NCI-H446 (cell line): ENCODE results near the gene FBXO10.
A peak's percentile ranks its signal among the peaks of the same experiment; 100 is the strongest.
"Not testable (repeated sequence)": the region's sequence is repeated elsewhere in the genome, so short reads cannot be mapped to it uniquely, and the experiment has no call there.

Experiments
- DNase-seq, 2 experiments: peaks; one replicate each; lab custom pipeline; 2025; lab: John Stamatoyannopoulos, UW

Gene FBXO10

DNA sequence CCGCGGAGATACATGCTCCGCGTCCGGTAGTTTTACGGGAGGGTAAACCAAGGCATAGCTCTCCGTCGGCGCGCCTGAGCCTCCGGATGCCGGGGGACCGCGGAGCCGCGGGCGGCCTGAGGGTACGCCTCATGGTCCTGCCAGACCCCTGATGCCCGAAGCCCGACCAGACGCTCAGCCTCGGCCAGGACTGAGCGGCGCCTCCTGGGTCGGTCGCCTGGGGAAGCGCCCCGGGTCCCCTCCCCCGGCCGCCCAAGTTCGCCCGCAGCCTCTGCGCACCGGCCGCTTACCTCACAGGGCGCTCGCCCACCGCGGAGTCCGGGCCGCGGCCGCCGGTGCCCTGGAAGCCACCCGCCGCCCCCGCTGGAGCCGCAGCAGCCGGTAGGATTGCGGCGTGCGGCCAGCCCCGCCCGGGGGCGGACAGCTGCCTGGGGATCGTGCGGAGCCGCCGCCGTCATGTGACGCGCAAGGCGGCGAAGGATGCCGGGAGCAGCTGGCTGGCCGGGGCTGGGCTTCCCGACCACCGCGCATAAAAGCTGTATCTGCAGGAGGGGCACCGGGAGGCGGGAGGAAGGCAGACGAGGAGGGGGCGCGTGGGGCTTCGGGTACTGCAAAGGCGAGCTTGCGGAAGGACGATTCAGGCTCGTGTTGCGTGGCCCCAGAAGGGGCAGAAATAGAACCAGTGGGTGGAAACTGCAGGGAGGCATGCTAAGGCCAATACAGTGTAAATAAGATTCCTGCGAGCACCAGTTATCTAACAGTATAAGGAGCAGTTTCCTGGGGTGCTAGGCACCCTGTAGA is at the start of gene FBXO10:
TSS of gene FBXO10 (minus strand) at position 460 of the 801 bp plus-strand sequence. CDS start 34,612 bp downstream, outside the sequence.
- peak in 1 of 2 experiments; percentile 66 for DNase-seq

GRCh38 chr9:37625758-37626147 is 49.6 kb upstream of the FBXO10 start:
- DNase-seq, result no peak

GRCh38 chr9:37625036-37625757 is 49.0 kb upstream of the FBXO10 start:
- DNase-seq, result no peak

GRCh38 chr9:37624073-37624472 is 47.9 kb upstream of the FBXO10 start:
- DNase-seq, result no peak

- no peak for DNase-seq
These were observed 47.1 kb upstream of the FBXO10 start for GRCh38 chr9:37623267-37623666.

- no peak for DNase-seq
These were observed 46.3 kb upstream of the FBXO10 start for GRCh38 chr9:37622462-37622861.

- no peak for DNase-seq
These were observed 45.3 kb upstream of the FBXO10 start for GRCh38 chr9:37621273-37622121.

DNA sequence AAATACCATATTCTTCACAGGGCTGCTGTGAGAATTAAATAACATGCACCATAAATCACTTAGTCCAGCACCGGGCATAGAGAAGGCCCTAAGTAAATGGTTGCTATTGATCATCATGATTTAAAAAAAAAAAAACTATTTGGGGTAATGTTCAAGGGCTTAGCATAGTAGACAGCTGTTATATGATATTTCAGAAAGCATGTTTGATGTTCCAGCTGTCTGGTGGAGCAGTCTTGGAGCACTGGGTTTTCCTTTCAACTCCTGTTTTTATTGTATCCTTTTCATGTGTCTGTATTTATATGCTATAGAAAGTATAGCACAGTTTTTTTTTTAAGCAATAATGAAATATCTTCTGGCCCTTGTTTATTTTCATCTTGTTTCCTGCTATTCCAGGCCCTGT is 44.2 kb upstream of the FBXO10 start:
- no peak for DNase-seq

DNA sequence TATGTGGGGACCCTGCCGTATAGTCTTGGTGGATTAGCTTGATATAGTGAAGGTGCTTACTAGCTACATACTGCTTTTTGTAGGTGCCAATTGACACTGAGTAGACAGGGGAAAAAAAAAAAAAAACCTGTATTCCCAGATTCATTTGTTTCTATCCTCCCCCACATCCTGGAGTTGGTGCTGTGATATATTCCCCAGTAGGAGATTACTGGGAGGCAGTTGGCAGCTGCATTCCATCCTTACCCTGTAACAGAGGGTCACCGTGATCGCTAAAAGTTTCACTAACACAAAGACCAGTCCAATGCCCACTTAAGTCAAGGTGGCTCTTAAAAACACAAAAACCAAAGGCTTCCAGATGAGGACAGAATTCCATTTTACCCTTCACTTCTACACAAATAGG is 43.6 kb upstream of the FBXO10 start:
- no peak for DNase-seq

DNA sequence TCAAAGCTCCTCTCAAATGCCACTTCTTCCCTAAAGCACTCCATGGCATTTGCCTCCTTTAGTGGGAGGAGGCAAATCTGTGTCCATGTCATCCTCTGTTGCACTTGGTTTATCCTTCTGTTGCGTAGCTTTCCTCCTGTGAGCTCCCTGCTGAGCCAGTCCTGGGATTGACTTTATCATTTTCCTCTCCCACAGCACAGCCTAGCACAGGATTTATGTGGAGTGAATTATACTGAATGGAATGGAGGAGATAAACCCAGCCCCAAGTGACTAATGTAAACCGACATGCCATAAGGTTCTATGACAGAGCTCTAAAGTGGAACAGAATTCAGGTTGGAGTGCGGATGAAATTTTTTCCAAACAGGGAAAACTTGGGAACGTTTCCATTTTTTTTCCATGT is 42.6 kb upstream of the FBXO10 start:
- DNase-seq, result no peak

- DNase-seq, result no peak
These were observed 41.7 kb upstream of the FBXO10 start for GRCh38 chr9:37617832-37618231.

GRCh38 chr9:37617161-37617560 is 41.0 kb upstream of the FBXO10 start:
- no peak for DNase-seq

DNA sequence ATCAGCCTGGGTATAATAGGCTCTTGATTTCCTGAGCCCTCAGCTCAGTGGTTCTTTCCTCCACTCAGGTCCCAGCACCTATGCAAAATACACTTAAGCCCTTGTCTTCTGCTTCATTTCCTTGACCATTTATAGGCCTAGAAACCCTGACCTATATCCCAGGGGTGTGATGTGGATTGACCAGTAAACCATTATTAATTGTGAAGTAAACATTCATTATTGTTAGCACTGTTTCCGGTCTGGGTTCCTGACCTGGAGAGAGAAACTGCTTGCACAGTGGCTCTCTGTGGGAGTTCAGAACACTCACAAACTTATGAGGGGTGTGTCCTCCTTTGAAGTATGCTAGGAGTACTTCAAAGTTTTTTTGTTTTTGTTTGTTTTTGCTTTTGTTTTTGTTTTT is 35.8 kb upstream of the FBXO10 start:
- DNase-seq, result no peak

DNA sequence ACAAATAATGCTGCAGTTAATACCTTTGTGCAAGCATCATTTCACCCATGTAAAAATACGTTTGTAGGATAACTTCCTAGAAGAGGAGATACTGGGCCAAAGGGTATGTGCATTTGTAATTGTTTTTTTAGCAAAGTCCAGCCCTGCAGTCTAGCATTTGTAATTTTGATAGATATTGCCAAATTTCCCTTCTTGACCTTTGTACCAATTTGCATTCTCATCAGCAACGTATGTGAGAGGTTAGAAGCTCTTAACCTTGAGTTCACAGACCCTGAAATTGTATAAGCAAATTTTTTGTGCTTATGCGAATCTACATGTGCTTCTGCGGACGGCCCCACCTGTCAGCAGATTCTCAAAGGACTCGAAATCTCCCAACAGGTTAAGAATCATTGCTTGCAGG is 34.8 kb upstream of the FBXO10 start:
- DNase-seq, result no peak

DNA sequence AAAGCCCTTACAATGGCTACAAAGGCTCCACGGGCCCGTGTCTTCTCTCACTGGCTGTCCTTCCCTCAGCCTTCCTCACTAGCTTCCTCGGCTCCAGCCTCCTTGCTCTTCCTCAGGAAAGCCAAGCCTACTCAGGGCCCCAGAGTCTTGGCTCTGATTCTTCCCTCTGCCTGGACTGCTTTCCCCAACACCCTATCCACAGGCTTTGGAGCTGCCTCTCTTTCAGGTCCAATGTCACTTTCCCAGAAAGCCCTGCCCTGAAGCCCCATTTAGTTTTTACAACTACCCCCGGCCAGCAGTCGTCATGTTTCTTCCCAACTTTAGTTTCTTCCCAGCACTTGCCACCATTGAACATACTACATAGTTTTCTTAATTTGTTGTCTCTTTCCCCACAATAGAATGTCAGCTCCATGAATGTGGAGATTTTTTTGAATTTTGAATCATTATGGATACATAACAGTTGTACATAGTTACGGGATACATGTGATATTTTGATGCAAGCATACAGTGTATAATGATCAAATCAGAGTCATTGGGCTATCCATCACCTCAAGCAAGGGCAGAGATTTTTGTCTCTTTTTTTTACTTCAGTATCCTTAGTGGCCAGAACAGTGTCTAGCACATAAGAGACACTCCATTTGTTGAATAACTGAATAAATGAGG is 33.7 kb upstream of the FBXO10 start:
- DNase-seq, result no peak

DNA sequence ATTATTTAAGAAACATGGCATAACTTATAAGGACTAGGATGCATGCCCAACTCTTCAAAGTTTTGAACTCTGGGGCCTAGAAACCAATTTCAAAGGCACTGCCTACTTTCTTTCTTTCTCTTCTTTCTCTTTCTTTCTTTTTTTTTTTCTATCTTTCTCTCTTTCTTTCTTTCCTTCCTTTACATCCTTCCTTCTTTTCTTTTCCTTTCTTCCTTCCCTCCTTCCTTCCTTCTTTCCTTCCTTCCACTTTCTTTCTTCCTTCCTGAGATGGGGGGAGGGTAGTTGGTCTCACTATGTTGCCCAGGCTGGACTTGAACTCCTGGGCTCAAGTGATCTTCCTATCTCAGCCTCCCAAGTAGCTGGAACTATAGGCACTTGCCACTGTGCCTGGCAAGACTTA is 32.1 kb upstream of the FBXO10 start:
- no peak for DNase-seq

- DNase-seq, result no peak
These were observed 28.1 kb upstream of the FBXO10 start for GRCh38 chr9:37604296-37604695.

GRCh38 chr9:37602817-37603216 is 26.6 kb upstream of the FBXO10 start:
- no peak for DNase-seq

DNA sequence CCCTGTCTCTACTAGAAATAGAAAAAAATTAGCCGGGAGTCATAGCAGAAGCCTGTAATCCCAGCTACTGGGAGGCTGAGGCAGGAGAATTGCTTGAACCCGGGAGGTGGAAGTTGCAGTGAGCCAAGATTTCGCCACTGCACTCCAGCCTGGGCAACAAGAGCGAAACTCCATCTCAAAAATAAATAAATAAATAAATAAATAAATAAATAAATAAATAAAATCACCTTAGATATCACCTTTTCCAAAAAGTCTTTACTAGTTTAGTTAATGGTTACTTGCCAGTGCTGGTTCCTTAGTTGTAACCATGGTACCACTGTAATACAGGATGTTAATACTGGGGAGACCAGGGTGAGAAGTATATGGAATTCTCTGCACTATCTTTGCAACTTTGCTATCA is 25.9 kb upstream of the FBXO10 start:
- DNase-seq, result not testable (repeated sequence)

DNA sequence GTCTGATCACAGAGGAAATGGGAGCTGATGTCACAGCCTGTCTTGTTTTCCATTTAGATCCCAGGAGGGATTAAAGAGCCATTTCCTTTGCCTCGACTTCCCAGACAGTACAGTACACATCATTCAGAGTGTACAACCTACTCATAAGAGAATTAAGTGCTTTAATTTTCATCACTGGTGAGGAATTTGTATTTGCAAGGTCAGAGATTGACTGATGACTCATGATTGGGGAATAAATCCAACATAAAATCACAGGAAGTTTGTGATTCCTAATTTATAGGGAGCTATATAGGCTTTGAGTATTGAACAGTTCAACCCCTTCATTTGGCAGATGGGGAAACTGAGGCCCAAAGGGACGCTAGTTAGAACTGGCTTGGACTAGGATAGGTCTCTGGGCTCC is 20.3 kb upstream of the FBXO10 start:
- no peak for DNase-seq

DNA sequence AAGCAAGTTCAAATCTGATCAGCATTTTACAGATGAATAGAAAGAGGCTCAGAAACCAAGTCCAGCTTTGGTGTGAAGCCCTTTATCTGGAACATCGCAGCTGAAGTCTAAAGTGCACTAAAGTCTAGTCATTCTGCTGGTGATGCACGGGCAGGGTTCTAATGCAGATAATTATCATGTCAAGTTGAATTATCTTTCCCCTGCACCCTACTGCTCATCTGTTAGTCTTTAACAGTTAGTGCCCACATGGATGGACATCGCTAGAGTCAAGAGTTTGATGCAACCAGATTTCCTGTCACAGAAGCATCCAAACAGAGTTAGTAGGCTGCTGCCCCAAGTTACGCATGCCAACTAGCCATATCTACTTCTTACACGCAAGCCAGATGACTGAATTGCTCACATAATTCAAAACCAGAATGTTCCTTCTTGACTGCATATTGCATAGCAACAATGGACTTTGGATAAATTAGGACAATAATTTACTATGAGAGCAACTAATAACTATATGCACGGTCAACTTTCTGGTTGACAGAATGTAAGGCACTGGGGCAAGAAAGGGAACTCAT is 17.8 kb upstream of the FBXO10 start:
- no peak for DNase-seq
